KMS-11 (cell line): ENCODE results near the gene NFIB.

Experiments used
- H2AFZ ChIP-seq: fragments of 200-600 bp; sonication (generic); 2 replicates; pipeline ENCODE4 v1.6.1; 2016; ENCODE audit warnings: antibody characterized with exemption, mixed run types, low read depth
- H3K27ac ChIP-seq: fragments of 200-600 bp; sonication (generic); 2 replicates; pipeline ENCODE4 v1.6.1; 2016; ENCODE audit warnings: mild to moderate bottlenecking, mixed run types
- H3K27me3 ChIP-seq: fragments of 200-600 bp; sonication (generic); 2 replicates; pipeline ENCODE4 v1.6.1; 2017; ENCODE audit warnings: mild to moderate bottlenecking, low read depth, mixed run types, moderate library complexity; ENCODE audit not compliant: insufficient read depth
- H3K36me3 ChIP-seq: fragments of 200-600 bp; sonication (generic); 2 replicates; pipeline ENCODE4 v1.6.1; 2017; ENCODE audit warnings: mild to moderate bottlenecking, mixed run types; ENCODE audit not compliant: insufficient read depth
- H3K4me1 ChIP-seq: fragments of 200-600 bp; sonication (generic); 2 replicates; pipeline ENCODE4 v1.6.1; 2016; ENCODE audit warnings: mild to moderate bottlenecking, low read depth, mixed run types; ENCODE audit not compliant: poor library complexity, severe bottlenecking
- H3K4me2 ChIP-seq: fragments of 200-600 bp; sonication (generic); 2 replicates; pipeline ENCODE4 v1.7.0; 2016; ENCODE audit warnings: mild to moderate bottlenecking, mixed run types
- H3K4me3 ChIP-seq: fragments of 200-600 bp; sonication (generic); IDR thresholded peaks from 2 replicates; pipeline ENCODE4 v1.6.1; 2017; ENCODE audit warnings: low read depth, low read length, mixed read lengths; ENCODE audit not compliant: insufficient read depth
- H3K79me2 ChIP-seq: fragments of 200-600 bp; sonication (generic); 2 replicates; pipeline ENCODE4 v1.6.1; 2016; ENCODE audit warnings: low read depth, mixed run types; ENCODE audit not compliant: insufficient read depth
- H3K9ac ChIP-seq: fragments of 200-600 bp; sonication (generic); 2 replicates; pipeline ENCODE4 v1.6.1; 2016; ENCODE audit warnings: mild to moderate bottlenecking, mixed run types
- H4K20me1 ChIP-seq: fragments of 200-600 bp; sonication (generic); 2 replicates; pipeline ENCODE4 v1.6.1; 2016; ENCODE audit warnings: mild to moderate bottlenecking, mixed run types; ENCODE audit not compliant: insufficient read depth
- TF ChIP-seq, protein P1 (sequence below): fragments of 200-600 bp; sonication (generic); conservative IDR thresholded peaks from 2 replicates; pipeline ENCODE4 v1.6.1; 2017; ENCODE audit warnings: low read depth, mild to moderate bottlenecking, antibody characterized with exemption, low read length, moderate library complexity, mixed read lengths

The NFIB gene

DNA sequence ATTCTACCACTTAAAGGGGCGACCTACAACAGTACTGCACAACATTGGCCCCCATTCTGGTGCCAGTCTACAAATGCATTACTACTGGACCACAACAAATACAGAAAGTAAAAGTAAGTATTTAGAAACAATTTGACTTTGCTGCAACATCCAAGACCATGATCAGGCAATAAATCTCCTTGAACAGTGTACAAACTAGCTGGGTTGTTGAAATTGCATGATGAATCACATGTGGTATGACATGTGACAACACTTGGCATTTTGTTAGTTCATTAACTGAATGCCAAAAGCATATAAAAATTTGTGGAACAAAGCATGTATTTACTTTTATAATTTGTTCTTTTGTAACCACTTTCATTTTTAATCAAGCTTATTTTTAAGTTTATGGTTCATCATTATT, 270.5 kb downstream of the NFIB start:
- no peaks in the 10 kb centered on the region for H3K36me3 ChIP-seq
- H3K4me1 ChIP-seq = no peaks in the 10 kb centered on the region
- no peaks in the 10 kb centered on the region for H3K79me2 ChIP-seq
- no peaks in the 10 kb centered on the region for H4K20me1 ChIP-seq
- H3K4me3 ChIP-seq = no peak overlapping the region
- no peak overlapping the region for H2AFZ ChIP-seq
- TF ChIP-seq, protein P1, sequence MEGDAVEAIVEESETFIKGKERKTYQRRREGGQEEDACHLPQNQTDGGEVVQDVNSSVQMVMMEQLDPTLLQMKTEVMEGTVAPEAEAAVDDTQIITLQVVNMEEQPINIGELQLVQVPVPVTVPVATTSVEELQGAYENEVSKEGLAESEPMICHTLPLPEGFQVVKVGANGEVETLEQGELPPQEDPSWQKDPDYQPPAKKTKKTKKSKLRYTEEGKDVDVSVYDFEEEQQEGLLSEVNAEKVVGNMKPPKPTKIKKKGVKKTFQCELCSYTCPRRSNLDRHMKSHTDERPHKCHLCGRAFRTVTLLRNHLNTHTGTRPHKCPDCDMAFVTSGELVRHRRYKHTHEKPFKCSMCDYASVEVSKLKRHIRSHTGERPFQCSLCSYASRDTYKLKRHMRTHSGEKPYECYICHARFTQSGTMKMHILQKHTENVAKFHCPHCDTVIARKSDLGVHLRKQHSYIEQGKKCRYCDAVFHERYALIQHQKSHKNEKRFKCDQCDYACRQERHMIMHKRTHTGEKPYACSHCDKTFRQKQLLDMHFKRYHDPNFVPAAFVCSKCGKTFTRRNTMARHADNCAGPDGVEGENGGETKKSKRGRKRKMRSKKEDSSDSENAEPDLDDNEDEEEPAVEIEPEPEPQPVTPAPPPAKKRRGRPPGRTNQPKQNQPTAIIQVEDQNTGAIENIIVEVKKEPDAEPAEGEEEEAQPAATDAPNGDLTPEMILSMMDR = no peak
- H3K27ac ChIP-seq = no peak overlapping the region
- no peak overlapping the region for H3K4me2 ChIP-seq
- H3K9ac ChIP-seq = no peak overlapping the region
- no peaks in the 10 kb centered on the region for H3K27me3 ChIP-seq

DNA sequence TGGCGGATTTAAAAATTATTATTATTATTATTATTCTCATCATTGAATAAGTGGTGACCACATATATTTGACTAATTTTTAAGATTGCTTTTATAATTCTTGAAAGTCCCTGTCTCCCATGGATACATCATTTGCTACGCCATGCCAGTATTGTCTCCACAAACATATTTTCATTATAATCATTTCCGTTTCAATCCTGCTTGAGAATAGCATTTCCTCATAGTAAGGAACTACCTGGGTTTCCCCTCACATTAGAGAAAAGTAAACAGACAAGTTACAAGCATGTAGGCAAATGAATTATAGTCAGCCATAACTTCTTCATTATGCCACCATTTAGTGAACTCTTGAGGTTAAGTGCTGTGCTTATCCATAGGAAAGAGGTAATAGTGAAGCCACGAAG, 276.6 kb downstream of the NFIB start:
- TF ChIP-seq, protein P1 = no peak
- no peaks in the 10 kb centered on the region for H3K36me3 ChIP-seq
- H3K27me3 ChIP-seq = no peaks in the 10 kb centered on the region
- no peaks in the 10 kb centered on the region for H4K20me1 ChIP-seq
- no peaks in the 10 kb centered on the region for H3K79me2 ChIP-seq
- no peak overlapping the region for H3K4me3 ChIP-seq
- no peaks in the 10 kb centered on the region for H3K4me1 ChIP-seq
- no peak overlapping the region for H3K9ac ChIP-seq
- H3K4me2 ChIP-seq = no peak overlapping the region
- H3K27ac ChIP-seq = no peak overlapping the region
- H2AFZ ChIP-seq = no peak overlapping the region

GRCh38 chr9:14033067-14033466, 280.9 kb downstream of the NFIB start:
- no peaks in the 10 kb centered on the region for H3K27me3 ChIP-seq

More at GRCh38 chr9:14033067-14033466, 280.9 kb downstream of the NFIB start:
- Histone ChIP-seq H3K9ac (no peak overlapping the region), H3K79me2 (no peaks in the 10 kb centered on the region), H3K4me3 (no peak overlapping the region), H3K4me1 (no peaks in the 10 kb centered on the region), H4K20me1 (no peaks in the 10 kb centered on the region), H3K4me2 (no peak overlapping the region), H2AFZ (no peak overlapping the region), H3K36me3 (no peaks in the 10 kb centered on the region), H3K27ac (no peak overlapping the region)
- TF ChIP-seq, protein P1 = no peak
